HepG2 (cell line): ENCODE results near the gene RNF8.

Experiments
- BRF2 ChIP-seq: sonication (generic); formaldehyde crosslinking; IDR thresholded peaks from 2 replicates; pipeline ENCODE4 v1.8.1; 2022; ENCODE audit warnings: mild to moderate bottlenecking, missing genetic modification reagents
- CHCHD3 ChIP-seq: sonication (generic); formaldehyde crosslinking; IDR thresholded peaks from 2 replicates; pipeline ENCODE4 v1.8.0; 2022; ENCODE audit warnings: mild to moderate bottlenecking, missing genetic modification reagents, moderate library complexity
- JUND ChIP-seq: sonication (generic); formaldehyde crosslinking; IDR thresholded peaks from 2 replicates; pipeline ENCODE4 v1.8.0; 2022; ENCODE audit warnings: mild to moderate bottlenecking, missing genetic modification reagents
- MTF1 ChIP-seq: sonication (generic); formaldehyde crosslinking; IDR thresholded peaks from 2 replicates; pipeline ENCODE4 v1.5.0; 2020; ENCODE audit warnings: missing genetic modification reagents
- REST ChIP-seq, 2 experiments: IDR thresholded peaks; 2 replicates each; pipeline ENCODE4 v1.6.1; 2011 to 2012; ENCODE audit warnings: low read length in 2 of 2, borderline replicate concordance in 1 of 2, low read depth in 1 of 2, mild to moderate bottlenecking in 1 of 2, moderate library complexity in 1 of 2
- TARDBP ChIP-seq: sonication (generic); formaldehyde crosslinking; IDR thresholded peaks from 2 replicates; pipeline ENCODE4 v1.8.0; 2022; ENCODE audit warnings: mild to moderate bottlenecking, missing genetic modification reagents
- ZNF512B ChIP-seq: sonication (generic); formaldehyde crosslinking; IDR thresholded peaks from 2 replicates; pipeline ENCODE4 v1.5.1; 2020; ENCODE audit warnings: missing genetic modification reagents, mild to moderate bottlenecking, borderline replicate concordance

- TF ChIP-seq TARDBP (CRISPR knock-in tag), result no peak
- TF ChIP-seq ZNF512B (CRISPR knock-in tag), result no peak
- TF ChIP-seq JUND (CRISPR knock-in tag), result no peak
- no peak for TF ChIP-seq REST (IDR thresholded peaks at IDR 0.05; ENCODE audit: borderline replicate concordance in 1 of 2, low read depth in 1 of 2, low read length in 2 of 2)
- no peak for TF ChIP-seq CHCHD3 (CRISPR knock-in tag)
- no peak for TF ChIP-seq BRF2 (CRISPR knock-in tag)
- TF ChIP-seq MTF1 (CRISPR knock-in tag), result no peak
Observed at GRCh38 chr6:37392821-37393220, 39.0 kb downstream of the RNF8 start.
